GM12878 (cell line): Measurements from ENCODE around the gene GALNTL6. TPM values are rescaled to one million over a fixed set of nuclear protein-coding genes. Genes with fewer than 3 reads are reported as not detected.

ENCODE experiments used
- ATAC-seq: fragments of 200-7000 bp; cut with Tn5 transposase; 3 replicates; pipeline ENCODE4 v1.9.1; 2020; ENCODE audit warnings: mild to moderate bottlenecking, moderate library complexity
- BruUV-seq: library from RNA; stranded (reverse); fragments of 400-500 nt; replicated peaks from 2 replicates; lab custom pipeline; 2021; lab: Mats Ljungman, UMichigan
- CTCF ChIA-PET: fragments of 300-600 bp; sonication (Branson Sonifier 250); formaldehyde crosslinking; extraction: SDS; loops from one replicate; lab custom pipeline; 2021; ENCODE audit warnings: inconsistent platforms; lab: Yijun Ruan, JAX
- POLR2A ChIA-PET: fragments of 350-600 bp; formaldehyde crosslinking; extraction: SDS; loops from one replicate; lab custom pipeline; 2021; ENCODE audit warnings: inconsistent platforms; lab: Charles Lee
- RAD21 ChIA-PET: fragments of 300-600 bp; sonication (Branson Sonifier 250); formaldehyde crosslinking; loops from one replicate; lab custom pipeline; 2023; ENCODE audit warnings: antibody characterized with exemption; ENCODE audit not compliant: unreplicated experiment; lab: Charles Lee
- SMC1A ChIA-PET: fragments of 300-600 bp; sonication (Branson Sonifier 250); formaldehyde crosslinking; loops from one replicate; lab custom pipeline; 2023; ENCODE audit not compliant: unreplicated experiment, uncharacterized antibody; lab: Charles Lee
- DNase-seq: peaks from one replicate; pipeline ENCODE4 v3.0.0-alpha.2; 2011; ENCODE audit warnings: low read depth, low spot score
- FAIRE-seq: peaks from 3 replicates; lab custom pipeline; 2011; peaks lifted over from hg19 to GRCh38; lab: Jason Lieb, UNC
- H2AFZ ChIP-seq: 2 replicates; pipeline ENCODE4 v1.6.0; 2011; ENCODE audit warnings: low read depth, low read length, control low read depth; ENCODE audit not compliant: control insufficient read depth
- H3K27ac ChIP-seq: 2 replicates; pipeline ENCODE4 v1.5.1; 2011; ENCODE audit warnings: control low read depth; ENCODE audit not compliant: control insufficient read depth, insufficient read depth
- H3K27me3 ChIP-seq, 2 experiments: replicated peaks in 1 of 2; 2 replicates each; pipeline versions ENCODE4 v1.6.0 to v1.6.1; 2011; ENCODE audit warnings: low read length in 1 of 2; ENCODE audit not compliant: control insufficient read depth in 2 of 2, insufficient read depth in 2 of 2
- H3K36me3 ChIP-seq, 2 experiments: 2 replicates each; pipeline ENCODE4 v1.5.1; 2011; ENCODE audit warnings: low read length in 1 of 2; ENCODE audit not compliant: control insufficient read depth in 2 of 2, insufficient read depth in 2 of 2
- H3K4me1 ChIP-seq: 2 replicates; pipeline ENCODE4 v1.6.1; 2011; ENCODE audit warnings: mild to moderate bottlenecking, low read length, moderate library complexity, mixed read lengths; ENCODE audit not compliant: control insufficient read depth, insufficient read depth
- H3K4me2 ChIP-seq: 2 replicates; pipeline ENCODE4 v1.6.0; 2011; ENCODE audit warnings: control low read depth; ENCODE audit not compliant: control insufficient read depth, insufficient read depth
- H3K4me3 ChIP-seq: fragments of 200-600 bp; sonication (generic); 2 replicates; pipeline ENCODE4 v1.5.1; 2016
- H3K79me2 ChIP-seq: 2 replicates; pipeline ENCODE4 v1.6.0; 2011; ENCODE audit warnings: low read length; ENCODE audit not compliant: control insufficient read depth, insufficient read depth
- H3K9ac ChIP-seq: 2 replicates; pipeline ENCODE4 v1.8.0; 2011; ENCODE audit warnings: low read length, control low read depth, mixed read lengths; ENCODE audit not compliant: control insufficient read depth, insufficient read depth
- H3K9me3 ChIP-seq: replicated peaks from 3 replicates; pipeline ENCODE4 v1.5.1; 2011; ENCODE audit warnings: mild to moderate bottlenecking, low read length; ENCODE audit not compliant: control insufficient read depth, insufficient read depth
- H4K20me1 ChIP-seq: 2 replicates; pipeline ENCODE4 v1.6.0; 2011; ENCODE audit not compliant: control insufficient read depth, insufficient read depth
- EP300 ChIP-seq, 2 experiments: fragments of 150-350 bp in 1 of 2; IDR thresholded peaks; 2 replicates each; pipeline ENCODE4 v1.6.1; 2011 to 2012; ENCODE audit warnings: low read depth in 2 of 2, low read length in 2 of 2, borderline replicate concordance in 1 of 2, improper control_type of control experiment in 1 of 2, inconsistent platforms in 1 of 2; ENCODE audit not compliant: control insufficient read depth in 1 of 2
- HDGF ChIP-seq: fragments of 450-650 bp; IDR thresholded peaks from 2 replicates; pipeline ENCODE4 v1.6.1; 2016; ENCODE audit warnings: antibody characterized with exemption
- MAX ChIP-seq: IDR thresholded peaks from 2 replicates; pipeline ENCODE4 v1.6.1; 2012; ENCODE audit warnings: low read depth, low read length, improper control_type of control experiment
- MLLT1 ChIP-seq: fragments of 450-650 bp; IDR thresholded peaks from 2 replicates; pipeline ENCODE4 v1.6.1; 2016; ENCODE audit warnings: mild to moderate bottlenecking
- NR2F1 ChIP-seq: fragments of 450-650 bp; conservative IDR thresholded peaks from 2 replicates; pipeline ENCODE4 v1.6.1; 2017; ENCODE audit warnings: mild to moderate bottlenecking
- PKNOX1 ChIP-seq: fragments of 450-650 bp; IDR thresholded peaks from 2 replicates; pipeline ENCODE4 v1.6.1; 2016; ENCODE audit warnings: mild to moderate bottlenecking
- POLR2AphosphoS2 ChIP-seq: IDR thresholded peaks from 2 replicates; pipeline ENCODE4 v1.6.1; 2011; ENCODE audit warnings: low read depth, mild to moderate bottlenecking, low read length, improper control_type of control experiment, moderate library complexity
- POU2F2 ChIP-seq: IDR thresholded peaks from 3 replicates; pipeline ENCODE4 v1.6.1; 2011; ENCODE audit warnings: low read depth, mild to moderate bottlenecking, low read length, borderline replicate concordance
- RAD21 ChIP-seq: IDR thresholded peaks from 2 replicates; pipeline ENCODE4 v1.6.1; 2011; ENCODE audit warnings: mild to moderate bottlenecking, low read depth, low read length, moderate library complexity; ENCODE audit not compliant: insufficient read depth
- REST ChIP-seq: IDR thresholded peaks from 2 replicates; pipeline ENCODE4 v1.6.1; 2012; ENCODE audit warnings: mild to moderate bottlenecking, low read depth, low read length
- SMAD5 ChIP-seq: IDR thresholded peaks from 2 replicates; pipeline ENCODE4 v1.6.1; 2016; ENCODE audit warnings: antibody characterized with exemption, low read depth
- SUPT20H ChIP-seq: IDR thresholded peaks from 2 replicates; pipeline ENCODE4 v1.6.1; 2011; ENCODE audit warnings: low read depth, mild to moderate bottlenecking, low read length, moderate library complexity, borderline replicate concordance; ENCODE audit not compliant: control insufficient read depth
- TCF3 ChIP-seq: IDR thresholded peaks from 2 replicates; pipeline ENCODE4 v1.6.1; 2012; ENCODE audit warnings: low read depth, mild to moderate bottlenecking, low read length, borderline replicate concordance; ENCODE audit not compliant: insufficient read depth
- USF2 ChIP-seq: IDR thresholded peaks from 2 replicates; pipeline ENCODE4 v1.6.1; 2011; ENCODE audit warnings: low read depth, low read length, improper control_type of control experiment, borderline replicate concordance
- WGBS: methylation state at CpG from one replicate; pipeline ENCODE4 v1.1.6; 2016; ENCODE audit warnings: low lambda C conversion rate; ENCODE audit not compliant: insufficient replicate concordance, insufficient coverage; ENCODE audit errors: missing lambda C conversion rate; 5-methylcytosine and 5-hydroxymethylcytosine counted together
- in situ Hi-C: fragments of 300-500 bp; cut with MboI; formaldehyde crosslinking; loops from 9 replicates; pipeline ENCODE4 v1.14.3; 2018; ENCODE audit warnings: mixed read lengths
- intact Hi-C: fragments of 100-400 bp; cut with micrococcal nuclease; formaldehyde crosslinking; loops from one replicate; pipeline ENCODE4 v1.14.2; 2022; ENCODE audit not compliant: unreplicated experiment
- polyA plus RNA-seq, 11 experiments: library from polyadenylated mRNA; depleted of rRNA in 4 of 11; unstranded in 6 of 11; stranded (reverse) in 5 of 11; fragments of >200 nt; fragmentation: Nextera tagmentation in 4 of 11; fragmentation: Illumina TruSeq in 1 of 11; extraction: Ambion mirVana in 4 of 11; extraction: Trizol in 1 of 11; gene quantifications; 1 replicate in 1 of 11; 2 replicates in 10 of 11; pipeline versions ENCODE4 v1.2.1 to v1.2.3, GENCODE V29; 2011 to 2016; ENCODE audit warnings: inconsistent platforms in 2 of 11, missing spikeins in 2 of 11, low read depth in 1 of 11
- total RNA-seq, 4 experiments: library from RNA; depleted of rRNA in 3 of 4; stranded (reverse); fragments of >200 nt in 3 of 4; fragmentation: Illumina TruSeq in 1 of 4; extraction: Trizol in 1 of 4; gene quantifications; 2 replicates each; pipeline versions ENCODE4 v1.2.1 to v1.2.3, GENCODE V29; 2013 to 2021

Gene GALNTL6
- total and polyA plus RNA-seq, 10 of the 15 experiments (the other 5 are each of a cell fraction or from before 2014, with no cell fraction given): 0.01 to 0.29 TPM; not detected in 8

- no peak for TF ChIP-seq HDGF
- no peak for TF ChIP-seq SMAD5
- no peak for TF ChIP-seq POLR2AphosphoS2
- TF ChIP-seq POU2F2: no peak
- TF ChIP-seq MAX: no peak
- 0 out of 4 replicates have a peak, but pooled peaks of 1 of the 2 experiments have one; percentile 23 for TF ChIP-seq EP300 (IDR thresholded peaks at IDR 0.05; ENCODE audit: borderline replicate concordance in 1 of 2, control insufficient read depth in 1 of 2, low read depth in 2 of 2, low read length in 2 of 2)
- no peak for TF ChIP-seq SUPT20H
- no peak for TF ChIP-seq USF2
- TF ChIP-seq TCF3: 0 out of 2 replicates have a peak, but pooled peaks have one; percentile 23
- no peak for TF ChIP-seq REST
- TF ChIP-seq MLLT1: no peak
- TF ChIP-seq RAD21: no peak
- no peak for TF ChIP-seq NR2F1
- no peak for TF ChIP-seq PKNOX1
- no TSS peak for BruUV-seq
- in situ Hi-C loops: no loop called here
Measured at GRCh38 chr4:172986114-172986513, 1172.9 kb downstream of the GALNTL6 start.

More at GRCh38 chr4:172986114-172986513, 1172.9 kb downstream of the GALNTL6 start:
- no peaks in the 10 kb centered on the region for H3K27me3 ChIP-seq
- ChIA-PET SMC1A (interaction anchor here (1.7 kb wide), 1 partner anchor 27 kb away, joined by 5 read pairs; no protein-coding TSS in a partner anchor), CTCF (interaction anchor here (0.6 kb wide), 1 partner anchor 162 kb away, joined by 3 read pairs; no protein-coding TSS in a partner anchor), RAD21 (interaction anchor here (1.1 kb wide), 1 partner anchor 94 kb away, joined by 3 read pairs; no protein-coding TSS in a partner anchor), POLR2A (interaction anchor here (1.3 kb wide), 1 partner anchor 9 kb away, joined by 4 read pairs; no protein-coding TSS in a partner anchor)
- DNase-seq (peak; percentile 13), ATAC-seq (peak; percentile 77), FAIRE-seq (no peak)
- no peak overlapping the region for H2AFZ ChIP-seq
- H3K4me3 ChIP-seq: no peak overlapping the region
- H3K9me3 ChIP-seq: peaks cover 3% of the 10 kb centered on the region; the same call in 1 of the 3 replicates
- intact Hi-C loops: no loop called here
- no peaks in the 10 kb centered on the region for H4K20me1 ChIP-seq
- WGBS: 0% methylated on average over 1 of the region's 1 CpG
- H3K27ac ChIP-seq: no peak overlapping the region
- H3K79me2 ChIP-seq: no peaks in the 10 kb centered on the region
- H3K4me1 ChIP-seq: no peaks in the 10 kb centered on the region
- no peak overlapping the region for H3K9ac ChIP-seq
- H3K4me2 ChIP-seq: 0 out of 2 replicates have a peak overlapping the region, but pooled peaks have one; percentile 12
- no peaks in the 10 kb centered on the region for H3K36me3 ChIP-seq
